Mucosa of descending colon (tissue), 3 donors: ENCODE measurements around the gene PPP1R37. TPM values are rescaled to one million over a fixed set of nuclear protein-coding genes. Genes with fewer than 3 reads are reported as not detected.
A peak's percentile ranks its signal among the peaks of the same experiment; 100 is the strongest.

Experiments
- ATAC-seq: fragments of 200-7000 bp; cut with Tn5 transposase; one replicate; pipeline ENCODE4 v1.9.1; 2020; ENCODE audit warnings: mild to moderate bottlenecking, moderate library complexity
- DNase-seq, 3 donors: peaks; one replicate each; pipeline ENCODE4 v3.0.0-alpha.2; 2020
- H3K36me3 ChIP-seq: fragments of 200-600 bp; one replicate; pipeline ENCODE4 v1.8.0; 2021; ENCODE audit warnings: low read depth, mild to moderate bottlenecking
- H3K4me1 ChIP-seq: fragments of 200-600 bp; one replicate; pipeline ENCODE4 v1.8.0; 2021; ENCODE audit warnings: low read depth, mild to moderate bottlenecking
- H3K4me3 ChIP-seq: fragments of 200-600 bp; one replicate; pipeline ENCODE4 v1.8.0; 2021; ENCODE audit warnings: mild to moderate bottlenecking
- H3K9me3 ChIP-seq: fragments of 200-600 bp; one replicate; pipeline ENCODE4 v1.8.0; 2021; ENCODE audit warnings: mild to moderate bottlenecking
- CTCF ChIP-seq: fragments of 200-600 bp; IDR thresholded peaks from one replicate; pipeline ENCODE4 v1.8.0; 2022; ENCODE audit warnings: antibody characterized with exemption, mild to moderate bottlenecking
- intact Hi-C, 2 donors: fragments of 100-400 bp; cut with DNase I in 1 of 2; cut with micrococcal nuclease in 1 of 2; formaldehyde crosslinking; loops; one replicate each; pipeline versions ENCODE4 v1.11.0 to v1.11.1; 2022; cut with DNase I, micrococcal nuclease
- total RNA-seq, 3 donors: library from RNA; stranded (reverse); fragmentation: NEBNext Ultra II Directional in 2 of 3; extraction: Animal tissue kit (Norgen Biotek cat#: 25700) in 2 of 3; gene quantifications; one replicate each; pipeline versions ENCODE4 v1.2.1 to v1.2.4, GENCODE V29; 2021 to 2023
- donor health status: DM: no; HTN: no; CAD: no; lungs with moderate emphysema.
- donor health status: DM: no; HTN: no; CAD: no.
- donor health status: DM: no; HTN: yes; CAD: no.

PPP1R37 gene
- total RNA-seq, 3 donors from 2014 or later: 27.2 to 33.6 (median 31.7) TPM

GRCh38 chr19:45121827-45122345 lies 28.9 kb downstream of the PPP1R37 start:
- Histone ChIP-seq H3K36me3 (no peaks in the 10 kb centered on the region), H3K4me3 (no peak overlapping the region), H3K4me1 (peaks cover 40% of the 10 kb centered on the region), H3K9me3 (no peaks in the 10 kb centered on the region)
- TF ChIP-seq CTCF: no peak
- DNase-seq (no peak), ATAC-seq (no peak)
- intact Hi-C loops: no loop called here

- DNase-seq (no peak), ATAC-seq (no peak)
- Histone ChIP-seq H3K4me3 (no peak overlapping the region), H3K4me1 (peaks cover 30% of the 10 kb centered on the region), H3K36me3 (no peaks in the 10 kb centered on the region), H3K9me3 (no peaks in the 10 kb centered on the region)
- no peak for TF ChIP-seq CTCF
- intact Hi-C loops: no loop called here
Observed at GRCh38 chr19:45122832-45123231, 29.9 kb downstream of the PPP1R37 start.

GRCh38 chr19:45123440-45123850 lies 30.5 kb downstream of the PPP1R37 start:
- Histone ChIP-seq H3K9me3 (no peaks in the 10 kb centered on the region), H3K36me3 (no peaks in the 10 kb centered on the region), H3K4me3 (no peak overlapping the region), H3K4me1 (peaks cover 24% of the 10 kb centered on the region)
- ATAC-seq (no peak), DNase-seq (peak in 1 of 3 donors; percentile 34)
- no peak for TF ChIP-seq CTCF
- intact Hi-C loops: no loop called here

GRCh38 chr19:45124021-45124420 lies 31.0 kb downstream of the PPP1R37 start:
- Histone ChIP-seq H3K4me3 (no peak overlapping the region), H3K9me3 (no peaks in the 10 kb centered on the region), H3K36me3 (no peaks in the 10 kb centered on the region), H3K4me1 (peaks cover 18% of the 10 kb centered on the region)
- intact Hi-C loops: no loop called here
- ATAC-seq: no peak
- no peak for DNase-seq
- TF ChIP-seq CTCF: no peak

- ATAC-seq (no peak), DNase-seq (no peak)
- Histone ChIP-seq H3K4me1 (peaks cover 12% of the 10 kb centered on the region), H3K36me3 (no peaks in the 10 kb centered on the region), H3K9me3 (no peaks in the 10 kb centered on the region), H3K4me3 (no peak overlapping the region)
- TF ChIP-seq CTCF: no peak
- intact Hi-C loops: no loop called here
Observed at GRCh38 chr19:45125360-45125759, 32.4 kb downstream of the PPP1R37 start.

GRCh38 chr19:45125975-45126493 lies 33.1 kb downstream of the PPP1R37 start:
- intact Hi-C loops: no loop called here
- ATAC-seq (peak; percentile 92), DNase-seq (peak; percentile 71 to 91 (median 88))
- no peaks in the 10 kb centered on the region for H3K36me3 ChIP-seq
- TF ChIP-seq CTCF: peak; percentile 56
- H3K9me3 ChIP-seq: no peaks in the 10 kb centered on the region
- H3K4me1 ChIP-seq: peaks cover 12% of the 10 kb centered on the region
- no peak overlapping the region for H3K4me3 ChIP-seq
